Tibial artery (tissue), 4 donors: Measurements from ENCODE around the gene RECQL5.

Source experiments
- DNase-seq, 2 donors: peaks; one replicate each; pipeline ENCODE4 v3.0.0-alpha.2; 2019
- H3K27ac ChIP-seq, 2 donors: fragments of 200-600 bp; sonication (generic) in 1 of 2; 1 replicate in 1 of 2; 2 replicates in 1 of 2; pipeline ENCODE4 v1.5.1; 2018 to 2019; ENCODE audit warnings: mild to moderate bottlenecking in 1 of 2
- H3K27me3 ChIP-seq, 2 donors: fragments of 200-600 bp; sonication (generic) in 1 of 2; one replicate each; pipeline versions ENCODE4 v1.5.1 to v1.6.0; 2016 to 2019
- H3K36me3 ChIP-seq, 3 donors: fragments of 200-600 bp; sonication (generic) in 2 of 3; one replicate each; pipeline ENCODE4 v1.5.1; 2016 to 2019; ENCODE audit warnings: mild to moderate bottlenecking in 2 of 3
- H3K4me1 ChIP-seq, 4 donors: fragments of 200-600 bp; sonication (generic) in 2 of 4; 1 replicate in 3 of 4; 2 replicates in 1 of 4; pipeline ENCODE4 v1.5.1; 2016 to 2019
- H3K4me3 ChIP-seq, 2 donors: fragments of 200-600 bp; sonication (generic) in 1 of 2; 1 replicate in 1 of 2; 2 replicates in 1 of 2; pipeline ENCODE4 v1.5.1; 2018 to 2019; ENCODE audit warnings: mild to moderate bottlenecking in 2 of 2
- H3K9me3 ChIP-seq, 3 donors: fragments of 200-600 bp; sonication (generic) in 1 of 3; one replicate each; pipeline ENCODE4 v1.5.1; 2016 to 2019
- CTCF ChIP-seq, 2 experiments: fragments of 200-600 bp in 1 of 2; fragments of 450-650 bp in 1 of 2; IDR thresholded peaks; one replicate each; pipeline ENCODE4 v1.5.1; 2017 to 2019; ENCODE audit warnings: antibody characterized with exemption in 2 of 2, mild to moderate bottlenecking in 1 of 2, moderate library complexity in 1 of 2
- intact Hi-C: fragments of 100-400 bp; cut with DNase I; formaldehyde crosslinking; loops from one replicate; pipeline ENCODE4 v1.15.0; 2023; ENCODE audit warnings: low total_unique reads

The RECQL5 gene

GRCh38 chr17:75616521-75617122, 50.3 kb downstream of the RECQL5 start:
- DNase-seq, result no peak
- Histone ChIP-seq H3K4me1 (no peaks in the 10 kb centered on the region), H3K27me3 (peaks cover 0 to 2% of the 10 kb centered on the region in 2 donors), H3K27ac (no peak overlapping the region), H3K4me3 (no peak overlapping the region), H3K36me3 (peaks cover 0 to 99% (median 86%) of the 10 kb centered on the region in 3 donors), H3K9me3 (no peaks in the 10 kb centered on the region)
- TF ChIP-seq CTCF (IDR thresholded peaks at IDR 0.05), result no peak
- intact Hi-C loops, result no loop called here

- intact Hi-C loops, result no loop called here
- no peak for DNase-seq
- H3K36me3 ChIP-seq, result peaks cover 0 to 90% (median 73%) of the 10 kb centered on the region in 3 donors
- no peaks in the 10 kb centered on the region for H3K4me1 ChIP-seq
- no peak overlapping the region for H3K27ac ChIP-seq
- H3K27me3 ChIP-seq, result peaks cover 0 to 2% of the 10 kb centered on the region in 2 donors
- H3K9me3 ChIP-seq, result no peaks in the 10 kb centered on the region
- no peak for TF ChIP-seq CTCF (IDR thresholded peaks at IDR 0.05)
- no peak overlapping the region for H3K4me3 ChIP-seq
These were observed 51.7 kb downstream of the RECQL5 start for GRCh38 chr17:75615301-75615700.

- Histone ChIP-seq H3K27me3 (peaks cover 0 to 2% of the 10 kb centered on the region in 2 donors), H3K9me3 (no peaks in the 10 kb centered on the region), H3K4me3 (no peak overlapping the region), H3K36me3 (peaks cover 0 to 90% (median 72%) of the 10 kb centered on the region in 3 donors), H3K4me1 (no peaks in the 10 kb centered on the region), H3K27ac (no peak overlapping the region)
- intact Hi-C loops, result no loop called here
- DNase-seq, result no peak
- TF ChIP-seq CTCF (IDR thresholded peaks at IDR 0.05), result no peak
These were observed 52.2 kb downstream of the RECQL5 start for GRCh38 chr17:75614556-75615270.

- H3K27ac ChIP-seq, result no peak overlapping the region
- peaks cover 0 to 83% (median 65%) of the 10 kb centered on the region in 3 donors for H3K36me3 ChIP-seq
- H3K27me3 ChIP-seq, result peaks cover 0 to 2% of the 10 kb centered on the region in 2 donors
- no peak for TF ChIP-seq CTCF (IDR thresholded peaks at IDR 0.05)
- no peak overlapping the region for H3K4me3 ChIP-seq
- intact Hi-C loops, result no loop called here
- no peaks in the 10 kb centered on the region for H3K4me1 ChIP-seq
- DNase-seq, result no peak
- no peaks in the 10 kb centered on the region for H3K9me3 ChIP-seq
These were observed 52.9 kb downstream of the RECQL5 start for GRCh38 chr17:75614006-75614405.

- Histone ChIP-seq H3K27ac (no peak overlapping the region), H3K9me3 (no peaks in the 10 kb centered on the region), H3K27me3 (peaks cover 0 to 1% of the 10 kb centered on the region in 2 donors), H3K4me3 (no peak overlapping the region), H3K36me3 (peaks cover 0 to 75% (median 55%) of the 10 kb centered on the region in 3 donors), H3K4me1 (no peaks in the 10 kb centered on the region)
- DNase-seq, result no peak
- TF ChIP-seq CTCF (IDR thresholded peaks at IDR 0.05), result no peak
- intact Hi-C loops, result no loop called here
These were observed 53.9 kb downstream of the RECQL5 start for GRCh38 chr17:75612906-75613626.
